Measurements from ENCODE around the gene WDR5. TPM values are rescaled to one million over a fixed set of nuclear protein-coding genes. Genes with fewer than 3 reads are reported as not detected.

Gene WDR5
- total and polyA plus RNA-seq, 9 of the 15 experiments (the other 6 are each of a cell fraction or from before 2014, with no cell fraction given) = 3.0 to 56.8 (median 38.6) TPM

DNA sequence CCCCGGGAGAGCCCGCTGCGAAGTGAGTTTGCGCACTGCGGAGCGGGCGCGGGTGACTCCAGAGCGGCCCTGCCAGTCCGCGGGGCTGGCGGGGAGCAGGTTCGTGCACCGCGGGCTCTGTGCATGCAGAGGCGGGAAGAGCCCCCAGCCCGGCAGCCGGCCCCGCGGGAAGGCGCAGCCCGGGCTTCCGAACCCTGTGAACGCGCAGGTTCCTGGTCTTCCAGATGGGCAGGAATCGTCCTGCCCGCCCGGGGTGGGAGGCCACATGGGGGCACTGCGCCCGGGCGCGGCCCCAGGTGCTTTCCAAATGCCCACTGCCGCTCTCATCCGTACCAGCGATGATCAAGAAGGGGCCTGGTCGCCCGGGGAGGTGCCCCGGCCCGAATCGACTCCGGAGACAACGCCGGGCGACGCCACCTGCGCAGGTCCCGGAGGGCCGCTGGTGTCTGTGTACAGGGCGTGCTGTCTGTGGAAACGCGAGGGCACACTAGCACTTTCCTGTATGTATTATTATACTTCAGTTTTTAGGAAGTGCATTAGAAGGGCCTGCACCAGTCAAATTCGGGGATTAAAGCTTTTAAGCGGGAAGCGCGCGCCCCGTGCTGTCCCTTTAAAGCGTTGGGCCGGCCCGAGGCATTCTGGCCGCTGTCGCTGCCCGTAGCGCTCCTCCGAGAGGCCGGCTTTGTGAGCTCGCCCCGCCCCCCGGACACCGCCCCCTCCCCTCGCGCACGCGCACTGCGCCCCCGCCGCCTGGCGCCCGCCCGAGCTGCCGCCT is at the start of gene WDR5 (continued):
- TF ChIP-seq SIN3A (IDR thresholded peaks at IDR 0.05; ENCODE audit: borderline replicate concordance in 2 of 2, control insufficient read depth in 1 of 2, low read depth in 2 of 2, low read length in 2 of 2) = peak in 1 of 2 experiments; percentile 73; a peak in 2 of 4 replicates
- TF ChIP-seq, protein P1, sequence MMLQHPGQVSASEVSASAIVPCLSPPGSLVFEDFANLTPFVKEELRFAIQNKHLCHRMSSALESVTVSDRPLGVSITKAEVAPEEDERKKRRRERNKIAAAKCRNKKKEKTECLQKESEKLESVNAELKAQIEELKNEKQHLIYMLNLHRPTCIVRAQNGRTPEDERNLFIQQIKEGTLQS (IDR thresholded peaks at IDR 0.05) = no peak
- TF ChIP-seq, protein P1 (CRISPR knock-in tag; conservative IDR thresholded peaks at IDR 0.05) = no peak
- no peak for TF ChIP-seq ZNF707 (CRISPR knock-in tag; conservative IDR thresholded peaks at IDR 0.05)
- TF ChIP-seq ZNF668 (CRISPR knock-in tag; IDR thresholded peaks at IDR 0.05) = no peak
- no peak for TF ChIP-seq DPF2 (IDR thresholded peaks at IDR 0.05)
- TF ChIP-seq ZC3H4 (CRISPR knock-in tag; IDR thresholded peaks at IDR 0.05; ENCODE audit: borderline replicate concordance) = no peak
- no peak for TF ChIP-seq ZNF431 (CRISPR knock-in tag; IDR thresholded peaks at IDR 0.05)
- no peak for TF ChIP-seq SNIP1 (IDR thresholded peaks at IDR 0.05; ENCODE audit: low read depth)
- no peak for TF ChIP-seq ZNF75A (CRISPR knock-in tag; IDR thresholded peaks at IDR 0.05)
- TF ChIP-seq MYNN (IDR thresholded peaks at IDR 0.05) = 0 out of 2 replicates have a peak, but pooled peaks have one; percentile 15
- no peak for TF ChIP-seq MYNN (CRISPR knock-in tag; IDR thresholded peaks at IDR 0.05)
- TF ChIP-seq CBFA2T3 (IDR thresholded peaks at IDR 0.05) = no peak
- TF ChIP-seq, protein P2, sequence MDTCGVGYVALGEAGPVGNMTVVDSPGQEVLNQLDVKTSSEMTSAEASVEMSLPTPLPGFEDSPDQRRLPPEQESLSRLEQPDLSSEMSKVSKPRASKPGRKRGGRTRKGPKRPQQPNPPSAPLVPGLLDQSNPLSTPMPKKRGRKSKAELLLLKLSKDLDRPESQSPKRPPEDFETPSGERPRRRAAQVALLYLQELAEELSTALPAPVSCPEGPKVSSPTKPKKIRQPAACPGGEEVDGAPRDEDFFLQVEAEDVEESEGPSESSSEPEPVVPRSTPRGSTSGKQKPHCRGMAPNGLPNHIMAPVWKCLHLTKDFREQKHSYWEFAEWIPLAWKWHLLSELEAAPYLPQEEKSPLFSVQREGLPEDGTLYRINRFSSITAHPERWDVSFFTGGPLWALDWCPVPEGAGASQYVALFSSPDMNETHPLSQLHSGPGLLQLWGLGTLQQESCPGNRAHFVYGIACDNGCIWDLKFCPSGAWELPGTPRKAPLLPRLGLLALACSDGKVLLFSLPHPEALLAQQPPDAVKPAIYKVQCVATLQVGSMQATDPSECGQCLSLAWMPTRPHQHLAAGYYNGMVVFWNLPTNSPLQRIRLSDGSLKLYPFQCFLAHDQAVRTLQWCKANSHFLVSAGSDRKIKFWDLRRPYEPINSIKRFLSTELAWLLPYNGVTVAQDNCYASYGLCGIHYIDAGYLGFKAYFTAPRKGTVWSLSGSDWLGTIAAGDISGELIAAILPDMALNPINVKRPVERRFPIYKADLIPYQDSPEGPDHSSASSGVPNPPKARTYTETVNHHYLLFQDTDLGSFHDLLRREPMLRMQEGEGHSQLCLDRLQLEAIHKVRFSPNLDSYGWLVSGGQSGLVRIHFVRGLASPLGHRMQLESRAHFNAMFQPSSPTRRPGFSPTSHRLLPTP (IDR thresholded peaks at IDR 0.05; ENCODE audit: borderline replicate concordance, extremely low read depth, insufficient read length) = no peak
- TF ChIP-seq CEBPG (CRISPR knock-in tag; IDR thresholded peaks at IDR 0.05) = no peak
- no peak for TF ChIP-seq CEBPG (tag; conservative IDR thresholded peaks at IDR 0.05 in 1 of 2, IDR thresholded peaks at IDR 0.05 in 1 of 2)
- TF ChIP-seq, protein P3, sequence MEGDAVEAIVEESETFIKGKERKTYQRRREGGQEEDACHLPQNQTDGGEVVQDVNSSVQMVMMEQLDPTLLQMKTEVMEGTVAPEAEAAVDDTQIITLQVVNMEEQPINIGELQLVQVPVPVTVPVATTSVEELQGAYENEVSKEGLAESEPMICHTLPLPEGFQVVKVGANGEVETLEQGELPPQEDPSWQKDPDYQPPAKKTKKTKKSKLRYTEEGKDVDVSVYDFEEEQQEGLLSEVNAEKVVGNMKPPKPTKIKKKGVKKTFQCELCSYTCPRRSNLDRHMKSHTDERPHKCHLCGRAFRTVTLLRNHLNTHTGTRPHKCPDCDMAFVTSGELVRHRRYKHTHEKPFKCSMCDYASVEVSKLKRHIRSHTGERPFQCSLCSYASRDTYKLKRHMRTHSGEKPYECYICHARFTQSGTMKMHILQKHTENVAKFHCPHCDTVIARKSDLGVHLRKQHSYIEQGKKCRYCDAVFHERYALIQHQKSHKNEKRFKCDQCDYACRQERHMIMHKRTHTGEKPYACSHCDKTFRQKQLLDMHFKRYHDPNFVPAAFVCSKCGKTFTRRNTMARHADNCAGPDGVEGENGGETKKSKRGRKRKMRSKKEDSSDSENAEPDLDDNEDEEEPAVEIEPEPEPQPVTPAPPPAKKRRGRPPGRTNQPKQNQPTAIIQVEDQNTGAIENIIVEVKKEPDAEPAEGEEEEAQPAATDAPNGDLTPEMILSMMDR (IDR thresholded peaks at IDR 0.05 in 2 of 3, conservative IDR thresholded peaks at IDR 0.05 in 1 of 3; ENCODE audit: insufficient read depth in 2 of 3, low read depth in 1 of 3, low read length in 3 of 3) = peak in 1 of 3 experiments; percentile 16; a peak in 1 of 6 replicates
- no peak for TF ChIP-seq ILF3 (IDR thresholded peaks at IDR 0.05; ENCODE audit: borderline replicate concordance)
- TF ChIP-seq, protein P4, sequence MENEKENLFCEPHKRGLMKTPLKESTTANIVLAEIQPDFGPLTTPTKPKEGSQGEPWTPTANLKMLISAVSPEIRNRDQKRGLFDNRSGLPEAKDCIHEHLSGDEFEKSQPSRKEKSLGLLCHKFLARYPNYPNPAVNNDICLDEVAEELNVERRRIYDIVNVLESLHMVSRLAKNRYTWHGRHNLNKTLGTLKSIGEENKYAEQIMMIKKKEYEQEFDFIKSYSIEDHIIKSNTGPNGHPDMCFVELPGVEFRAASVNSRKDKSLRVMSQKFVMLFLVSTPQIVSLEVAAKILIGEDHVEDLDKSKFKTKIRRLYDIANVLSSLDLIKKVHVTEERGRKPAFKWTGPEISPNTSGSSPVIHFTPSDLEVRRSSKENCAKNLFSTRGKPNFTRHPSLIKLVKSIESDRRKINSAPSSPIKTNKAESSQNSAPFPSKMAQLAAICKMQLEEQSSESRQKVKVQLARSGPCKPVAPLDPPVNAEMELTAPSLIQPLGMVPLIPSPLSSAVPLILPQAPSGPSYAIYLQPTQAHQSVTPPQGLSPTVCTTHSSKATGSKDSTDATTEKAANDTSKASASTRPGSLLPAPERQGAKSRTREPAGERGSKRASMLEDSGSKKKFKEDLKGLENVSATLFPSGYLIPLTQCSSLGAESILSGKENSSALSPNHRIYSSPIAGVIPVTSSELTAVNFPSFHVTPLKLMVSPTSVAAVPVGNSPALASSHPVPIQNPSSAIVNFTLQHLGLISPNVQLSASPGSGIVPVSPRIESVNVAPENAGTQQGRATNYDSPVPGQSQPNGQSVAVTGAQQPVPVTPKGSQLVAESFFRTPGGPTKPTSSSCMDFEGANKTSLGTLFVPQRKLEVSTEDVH (IDR thresholded peaks at IDR 0.05; ENCODE audit: low read depth, partially characterized antibody) = no peak
- peak; percentile 26 for TF ChIP-seq PCBP1 (IDR thresholded peaks at IDR 0.05; ENCODE audit: low read depth, low read length, poor library complexity, severe bottlenecking)

Measured in K562 (cell line).